ENCODE data around the gene SLC25A36.

DNA sequence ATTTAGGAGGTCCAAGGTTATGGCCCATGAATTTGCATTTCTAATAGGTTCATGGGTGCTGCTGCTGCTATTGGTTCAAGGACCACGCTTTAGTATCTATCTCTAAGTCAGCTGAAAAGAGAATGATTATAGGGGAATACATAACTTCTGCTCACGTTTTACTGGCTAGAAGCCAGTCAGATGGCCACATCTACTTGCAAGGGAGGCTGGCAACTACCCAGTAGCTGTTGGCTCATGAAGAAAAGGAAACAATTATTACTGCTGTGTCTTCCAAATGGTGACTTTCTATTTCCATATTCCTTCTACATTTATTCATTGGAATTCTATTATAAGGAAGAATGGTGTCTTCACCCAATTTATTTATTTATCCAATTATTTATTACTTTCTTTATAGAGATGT is 54.2 kb downstream of the SLC25A36 start:
- TF ChIP-seq, protein P1, sequence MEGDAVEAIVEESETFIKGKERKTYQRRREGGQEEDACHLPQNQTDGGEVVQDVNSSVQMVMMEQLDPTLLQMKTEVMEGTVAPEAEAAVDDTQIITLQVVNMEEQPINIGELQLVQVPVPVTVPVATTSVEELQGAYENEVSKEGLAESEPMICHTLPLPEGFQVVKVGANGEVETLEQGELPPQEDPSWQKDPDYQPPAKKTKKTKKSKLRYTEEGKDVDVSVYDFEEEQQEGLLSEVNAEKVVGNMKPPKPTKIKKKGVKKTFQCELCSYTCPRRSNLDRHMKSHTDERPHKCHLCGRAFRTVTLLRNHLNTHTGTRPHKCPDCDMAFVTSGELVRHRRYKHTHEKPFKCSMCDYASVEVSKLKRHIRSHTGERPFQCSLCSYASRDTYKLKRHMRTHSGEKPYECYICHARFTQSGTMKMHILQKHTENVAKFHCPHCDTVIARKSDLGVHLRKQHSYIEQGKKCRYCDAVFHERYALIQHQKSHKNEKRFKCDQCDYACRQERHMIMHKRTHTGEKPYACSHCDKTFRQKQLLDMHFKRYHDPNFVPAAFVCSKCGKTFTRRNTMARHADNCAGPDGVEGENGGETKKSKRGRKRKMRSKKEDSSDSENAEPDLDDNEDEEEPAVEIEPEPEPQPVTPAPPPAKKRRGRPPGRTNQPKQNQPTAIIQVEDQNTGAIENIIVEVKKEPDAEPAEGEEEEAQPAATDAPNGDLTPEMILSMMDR (IDR thresholded peaks at IDR 0.05; ENCODE audit: low read length), result no peak
- no peak for TF ChIP-seq EZH2 (IDR thresholded peaks at IDR 0.05; ENCODE audit: borderline replicate concordance, low read length)

All from OCI-LY1 (cell line).